Fibroblast of skin of left biceps (primary cell): ENCODE data around the gene CRK.
"Not testable (repeated sequence)": the region's sequence is repeated elsewhere in the genome, so short reads cannot be mapped to it uniquely, and the experiment has no call there.

Source experiments
- DNase-seq, 2 experiments: peaks; one replicate each; pipeline ENCODE4 v3.0.0-alpha.2; 2013; ENCODE audit warnings: low read depth in 2 of 2

CRK gene

DNA sequence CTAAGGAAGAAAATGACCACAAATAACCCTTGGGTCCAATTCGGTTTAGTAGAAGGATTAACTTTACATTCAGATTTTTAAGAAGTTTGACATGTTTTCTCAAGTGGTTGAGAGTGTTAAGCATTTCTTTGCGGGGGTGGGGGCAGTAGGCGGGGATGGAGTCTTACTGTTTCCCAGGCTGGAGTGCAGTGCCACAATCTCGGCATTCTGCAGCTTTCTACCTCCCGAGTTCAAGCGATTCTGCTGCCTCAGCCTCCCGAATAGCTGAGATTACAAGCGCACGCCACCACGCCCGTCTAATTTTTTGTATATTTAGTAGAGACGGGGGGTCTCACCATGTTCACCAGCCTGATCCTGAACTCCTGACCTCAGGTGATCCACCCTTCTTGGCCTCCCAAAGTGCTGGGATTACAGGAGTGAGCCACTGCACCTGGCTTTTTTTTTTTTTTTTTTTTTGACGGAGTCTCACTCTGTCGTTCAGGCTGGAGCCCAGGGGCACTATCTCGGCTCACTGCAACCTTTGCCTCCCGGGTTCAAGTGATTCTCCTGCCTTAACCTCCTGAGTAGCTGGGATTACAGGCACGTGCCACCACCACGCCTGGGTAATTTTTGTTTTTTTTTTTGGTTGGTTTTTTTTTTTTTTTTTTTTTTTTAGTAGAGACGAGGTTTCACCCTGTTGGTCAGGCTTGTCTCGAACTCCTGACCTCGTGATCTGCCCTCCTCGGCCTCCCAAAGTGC lies 68.4 kb downstream of the CRK start:
- not testable (repeated sequence) for DNase-seq

DNA sequence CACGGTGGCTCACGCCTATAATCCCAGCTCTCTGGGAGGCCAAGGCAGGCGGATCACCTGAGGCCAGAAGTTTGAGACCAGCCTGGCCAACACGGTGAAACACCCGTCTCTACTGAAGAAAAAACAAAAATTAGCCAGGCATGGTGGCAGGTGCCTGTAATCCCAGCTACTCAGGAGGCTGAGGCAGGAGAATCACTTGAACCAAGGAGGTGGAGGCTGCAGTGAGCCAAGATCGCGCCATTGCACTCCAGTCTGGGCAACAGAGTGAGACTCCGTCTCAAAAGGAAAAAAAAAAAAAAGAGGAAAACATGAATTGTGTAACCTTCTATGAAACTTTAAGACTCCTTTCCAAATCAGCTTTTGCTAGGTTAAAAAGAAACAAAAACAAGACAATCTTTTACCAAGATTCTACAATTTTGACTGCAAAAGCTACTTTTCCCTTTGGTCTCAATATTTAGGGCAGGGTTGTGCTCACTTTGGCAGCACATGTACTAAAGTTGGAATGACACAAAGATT lies 69.3 kb downstream of the CRK start:
- DNase-seq: not testable (repeated sequence)

DNA sequence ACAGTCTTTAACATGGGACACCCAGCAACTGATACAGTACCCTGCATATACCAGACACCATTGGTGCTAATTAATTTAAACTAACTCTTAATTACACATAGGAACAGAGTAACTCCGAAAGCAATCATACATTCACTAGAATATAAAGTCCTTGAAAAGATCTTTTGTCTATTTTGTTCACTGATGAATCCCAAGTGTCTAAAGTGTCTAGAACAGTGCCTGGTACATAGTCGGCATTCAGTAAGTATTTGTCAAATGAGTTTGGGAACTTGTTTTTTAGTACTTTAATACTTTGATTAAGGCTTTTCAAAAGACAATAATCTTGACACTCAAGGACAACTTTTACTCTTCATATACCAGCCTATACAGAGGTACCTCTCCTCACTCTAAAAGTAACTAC lies 69.8 kb downstream of the CRK start:
- DNase-seq: no peak

DNA sequence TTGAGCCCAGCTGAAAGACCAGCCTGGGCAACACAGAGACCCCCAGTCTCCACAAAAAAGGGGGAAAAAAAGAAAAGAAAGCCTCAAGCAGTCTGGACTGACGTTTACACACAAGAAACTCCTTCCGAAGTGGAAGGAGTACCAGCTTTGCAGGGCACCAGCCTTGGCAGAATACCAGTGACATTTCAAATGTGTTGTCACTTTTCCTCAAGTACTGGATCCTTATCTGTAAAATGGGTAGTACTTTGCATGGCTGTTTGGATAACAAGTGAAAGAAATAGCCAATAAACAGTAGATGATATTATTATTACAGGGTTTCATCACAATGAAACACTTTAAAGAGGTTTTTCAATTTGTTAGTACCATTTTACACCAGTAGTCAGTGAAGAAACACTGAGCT lies 70.2 kb downstream of the CRK start:
- DNase-seq: no peak

DNA sequence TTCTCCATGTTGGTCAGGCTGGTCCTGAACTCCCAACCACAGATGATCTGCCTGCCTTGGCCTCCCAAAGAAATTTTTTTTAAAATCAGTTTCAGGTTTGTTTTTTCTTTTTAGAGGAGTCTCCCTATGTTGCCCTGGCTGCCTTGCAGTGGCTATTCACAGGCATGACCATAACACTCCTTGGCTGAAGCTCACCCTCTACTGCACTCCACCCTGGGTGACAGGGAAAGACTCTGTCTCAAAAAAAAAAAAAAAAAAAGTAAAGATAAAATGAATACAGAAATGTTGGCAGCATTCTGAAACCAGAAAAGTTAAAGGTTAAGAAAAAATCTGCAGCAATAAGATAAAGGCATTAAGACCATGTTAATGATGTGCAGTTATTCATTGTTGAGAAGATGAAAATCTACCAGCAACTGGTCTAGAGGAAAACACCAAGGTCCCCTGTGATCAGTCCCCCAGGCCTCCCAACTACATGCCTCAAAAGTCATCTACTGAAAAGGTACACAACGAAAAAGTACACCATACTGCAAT lies 71.1 kb downstream of the CRK start:
- no peak for DNase-seq

DNA sequence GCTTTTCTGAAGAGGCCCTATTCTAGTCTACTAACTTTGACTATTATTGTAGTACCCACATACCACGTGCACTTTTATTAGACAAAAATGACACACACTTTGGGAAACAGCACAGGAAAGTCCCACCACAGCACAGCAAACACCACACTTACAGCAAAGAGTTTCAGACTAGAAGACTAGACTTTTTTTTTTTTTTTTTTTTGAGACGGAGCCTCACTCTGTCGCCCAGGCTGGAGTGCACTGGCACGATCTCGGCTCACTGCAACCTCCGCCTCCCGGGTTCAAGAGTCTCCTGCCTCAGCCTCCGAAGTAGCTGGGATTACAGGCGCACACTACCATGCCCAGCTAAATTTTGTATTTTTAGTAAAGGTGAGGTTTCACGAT lies 76.1 kb downstream of the CRK start:
- DNase-seq: no peak

DNA sequence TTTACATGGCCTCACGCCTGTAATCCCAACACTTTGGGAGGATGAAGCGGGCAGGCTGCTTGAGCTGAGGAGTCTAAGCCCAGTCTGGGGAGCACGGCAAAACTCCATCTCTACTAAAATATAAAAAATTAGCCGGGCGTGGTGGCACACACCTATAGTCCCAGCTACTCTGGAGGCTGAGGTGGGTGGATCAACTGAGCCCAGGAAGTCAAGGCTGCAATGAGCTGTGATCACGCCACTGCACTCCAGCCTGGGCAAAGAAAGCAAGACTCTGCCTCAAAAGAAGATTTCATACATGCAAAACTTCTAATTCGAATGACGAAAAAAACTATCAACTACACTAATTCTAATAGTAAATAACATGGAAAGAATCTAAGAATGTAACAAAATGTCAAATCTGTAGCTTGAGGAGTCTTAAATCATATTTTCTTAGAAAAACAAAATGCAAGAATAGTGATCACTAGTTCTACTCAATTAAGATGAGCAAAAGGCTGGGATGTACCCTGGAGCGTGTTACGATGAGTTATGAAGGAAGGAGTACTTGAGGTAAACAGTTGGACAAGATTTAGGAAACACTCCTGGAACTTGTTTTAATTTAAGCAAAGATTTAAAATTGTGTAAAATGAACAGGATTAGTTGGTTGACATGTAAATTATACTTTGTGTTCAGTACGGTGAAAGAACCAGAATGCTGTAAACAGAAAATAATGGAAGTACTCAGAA lies 76.7 kb downstream of the CRK start:
- DNase-seq: no peak

DNA sequence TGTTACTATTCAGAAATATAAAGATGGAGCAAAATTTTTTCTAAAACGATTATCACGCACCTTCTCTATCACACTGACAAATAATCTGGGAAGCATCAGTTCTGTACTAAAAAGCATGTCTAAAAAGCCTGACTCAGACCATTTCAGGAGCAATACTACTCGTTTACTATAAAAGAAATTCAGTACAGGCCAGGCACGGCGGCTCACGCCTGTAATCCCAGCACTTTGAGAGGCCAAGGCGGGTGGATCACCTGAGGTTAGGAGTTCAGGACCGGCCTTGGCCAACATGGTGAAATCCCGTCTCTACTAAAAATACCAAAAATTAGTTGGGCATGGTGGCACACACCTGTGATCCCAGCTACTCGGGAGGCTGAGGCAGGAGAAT lies 77.6 kb downstream of the CRK start:
- not testable (repeated sequence) for DNase-seq

DNA sequence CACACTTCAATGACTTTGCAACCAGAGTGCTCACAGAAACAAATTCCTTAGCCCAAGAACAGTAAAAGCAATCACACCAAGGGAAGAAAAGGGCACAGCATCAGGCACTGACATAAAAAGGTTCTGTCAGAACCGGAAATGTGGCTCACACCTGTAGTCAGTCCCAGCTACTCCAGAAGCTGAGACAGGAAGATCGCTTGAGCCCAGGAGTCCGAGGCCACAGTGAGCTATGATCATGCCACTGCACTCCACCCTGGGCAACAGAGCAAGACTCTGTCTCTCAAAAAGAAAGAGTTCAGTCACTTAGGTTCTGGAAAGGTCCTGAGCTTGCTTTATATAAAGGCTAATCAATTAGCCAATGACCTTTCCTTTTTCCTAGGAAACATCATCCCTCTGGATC lies 78.7 kb downstream of the CRK start:
- DNase-seq: no peak

DNA sequence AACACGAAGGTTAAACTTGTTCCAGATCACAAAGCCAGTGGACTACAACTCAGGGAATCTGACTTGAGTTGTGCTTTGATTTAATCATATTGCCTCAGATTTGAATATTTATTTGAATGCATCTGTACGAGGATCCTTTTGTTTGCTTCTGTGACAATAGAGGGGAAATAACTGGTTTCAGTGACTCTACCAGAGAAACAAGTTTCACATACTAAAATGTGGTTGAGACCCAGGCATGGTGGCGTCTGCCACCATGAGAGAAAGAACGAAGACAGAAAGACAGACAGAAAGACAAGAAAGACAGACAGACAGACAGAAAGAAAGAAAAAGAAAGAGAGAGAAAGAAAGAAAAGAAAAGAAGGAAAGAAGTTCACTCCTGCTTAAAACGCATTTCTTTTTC lies 80.0 kb downstream of the CRK start:
- no peak for DNase-seq

DNA sequence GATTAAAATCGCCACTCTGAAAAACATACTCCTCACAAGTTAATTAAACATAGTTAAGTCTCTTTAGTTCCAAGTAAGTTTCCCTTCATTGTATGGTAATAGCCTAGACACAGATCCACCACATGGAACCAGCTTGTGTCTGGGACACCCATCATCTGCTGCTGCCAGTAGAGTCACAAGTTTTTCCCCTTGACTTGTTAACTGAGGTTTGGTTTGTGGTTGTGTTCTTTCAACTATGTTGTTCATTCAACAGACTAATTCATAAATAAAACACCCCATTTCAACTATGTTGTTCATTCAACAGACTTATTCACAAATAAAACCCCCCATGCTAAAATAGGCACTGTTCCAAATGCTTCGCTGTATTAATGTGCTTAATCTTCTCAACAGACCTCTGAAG lies 80.4 kb downstream of the CRK start:
- no peak for DNase-seq

DNA sequence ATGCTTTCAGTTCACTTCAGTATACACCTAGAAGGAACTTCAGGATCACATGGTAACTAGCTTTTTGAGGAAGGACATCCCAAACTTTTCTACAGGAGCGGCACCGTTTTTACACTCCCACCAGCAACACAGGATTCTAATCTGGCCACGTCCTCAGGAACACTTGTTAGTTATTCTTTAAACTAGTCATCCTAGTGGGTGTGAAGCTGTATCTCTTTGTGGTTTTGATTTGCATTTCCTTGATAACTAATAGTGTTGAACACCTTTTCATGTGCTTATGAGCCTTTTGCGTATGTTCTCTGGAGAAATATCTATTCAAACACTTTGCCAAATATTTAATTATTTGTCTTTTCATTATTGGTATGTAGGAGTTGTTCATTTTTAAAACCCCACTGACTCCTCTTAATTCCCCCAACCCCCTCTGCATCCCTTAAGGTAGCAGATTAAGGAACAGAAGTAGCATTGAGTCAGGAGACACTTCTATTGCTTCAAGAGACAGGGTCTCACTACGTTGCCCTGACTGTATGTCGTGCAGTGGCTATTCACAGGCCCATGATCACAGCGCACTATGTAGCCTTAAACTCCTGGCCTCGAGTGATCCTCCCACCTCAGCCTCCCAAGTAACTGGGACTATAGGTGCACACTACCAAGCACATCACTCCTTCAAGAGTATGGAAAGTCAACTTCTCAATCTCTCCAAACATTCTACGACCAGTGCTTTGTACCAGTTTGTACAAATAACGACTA lies 81.4 kb downstream of the CRK start:
- DNase-seq: no peak

DNA sequence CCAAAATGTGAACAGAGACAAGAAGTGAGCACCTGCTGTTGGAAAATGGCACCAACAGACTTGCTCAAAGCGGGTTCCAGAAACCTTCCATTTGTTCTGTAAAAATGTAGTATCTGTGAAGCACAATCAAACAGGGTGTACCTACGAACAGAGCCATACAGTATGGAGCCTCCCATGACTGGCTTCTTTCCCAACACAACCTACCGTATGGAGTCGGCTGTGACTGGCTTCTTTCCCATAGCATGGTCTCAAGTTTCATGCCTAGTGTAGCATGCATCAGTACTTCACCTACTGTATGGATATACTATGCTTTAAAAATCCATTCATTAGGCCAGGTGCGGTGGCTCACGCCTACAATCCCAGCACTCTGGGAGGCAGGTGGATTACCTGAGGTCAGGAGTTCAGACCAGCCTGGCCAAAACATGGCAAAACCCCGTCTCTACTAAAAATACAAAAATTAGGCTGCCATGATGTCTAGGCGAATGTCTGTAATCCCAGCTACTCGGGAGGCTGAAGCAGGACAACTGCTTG lies 82.3 kb downstream of the CRK start:
- no peak for DNase-seq

DNA sequence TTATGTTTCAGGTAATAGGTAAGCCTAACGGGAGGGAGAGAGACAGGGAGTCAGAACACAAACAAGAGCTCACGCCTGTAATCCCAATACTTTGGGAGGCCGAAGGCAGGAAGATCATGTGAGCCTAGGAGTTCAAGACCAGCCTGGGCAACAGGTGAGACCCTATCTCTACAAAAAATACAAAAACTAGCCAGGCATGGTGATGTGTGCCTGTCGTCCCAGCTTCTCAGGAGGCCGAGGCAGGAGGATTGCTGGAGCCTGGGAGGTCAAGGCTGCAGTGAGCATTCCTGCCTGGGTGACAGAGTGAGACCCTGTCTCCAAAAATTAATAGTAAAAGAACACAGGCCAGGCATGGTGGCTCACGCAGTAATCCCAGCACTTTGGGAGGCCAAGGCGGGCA lies 83.4 kb downstream of the CRK start:
- no peak for DNase-seq

DNA sequence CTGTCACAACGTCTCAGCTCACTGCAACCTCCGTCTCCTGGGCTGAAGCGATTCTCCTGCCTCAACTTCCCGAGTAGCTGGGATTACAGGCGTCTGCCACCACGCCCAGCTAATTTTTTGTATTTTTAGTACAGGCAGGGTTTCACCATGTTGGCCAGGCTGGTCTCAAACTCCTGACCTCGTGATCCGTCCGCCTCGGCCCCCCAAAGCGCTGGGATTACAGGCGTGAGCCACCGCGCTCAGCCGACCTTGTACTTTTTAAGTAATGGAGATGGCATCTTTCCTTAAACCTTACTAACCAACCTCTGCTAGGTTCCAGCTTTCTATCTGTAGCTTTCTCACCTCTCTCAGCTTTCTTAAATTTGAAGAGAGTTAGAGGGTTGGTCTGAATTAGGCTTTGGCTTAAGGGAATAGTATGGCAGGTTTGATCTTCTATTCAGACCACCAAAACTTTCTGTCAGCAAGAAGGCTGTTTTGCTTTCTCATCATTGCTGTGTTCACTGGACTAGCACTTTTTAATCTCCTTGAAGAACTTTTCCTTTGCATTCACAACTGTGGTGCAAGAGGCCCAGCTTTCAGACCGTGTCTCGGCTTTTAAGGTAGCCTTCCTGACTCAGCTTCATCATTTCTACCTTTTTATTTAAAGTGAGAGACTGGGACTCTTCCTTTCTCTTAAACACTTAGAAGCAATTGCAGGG lies 84.0 kb downstream of the CRK start:
- no peak for DNase-seq
